OCI-LY7 (cell line): ENCODE data around the gene WNT11.

Experiments used
- EZH2phosphoT487 ChIP-seq: fragments of 200-600 bp; sonication (generic); IDR thresholded peaks from 2 replicates; pipeline ENCODE4 v1.6.1; 2018; ENCODE audit warnings: low read depth, borderline replicate concordance, mild to moderate bottlenecking, mixed run types, antibody characterized with exemption, low read length, moderate library complexity, mixed read lengths
- TF ChIP-seq, protein P1 (sequence below): fragments of 200-600 bp; sonication (generic); conservative IDR thresholded peaks from 2 replicates; pipeline ENCODE4 v1.5.1; 2014; ENCODE audit warnings: mild to moderate bottlenecking, antibody characterized with exemption, low read length, moderate library complexity, mixed read lengths

DNA sequence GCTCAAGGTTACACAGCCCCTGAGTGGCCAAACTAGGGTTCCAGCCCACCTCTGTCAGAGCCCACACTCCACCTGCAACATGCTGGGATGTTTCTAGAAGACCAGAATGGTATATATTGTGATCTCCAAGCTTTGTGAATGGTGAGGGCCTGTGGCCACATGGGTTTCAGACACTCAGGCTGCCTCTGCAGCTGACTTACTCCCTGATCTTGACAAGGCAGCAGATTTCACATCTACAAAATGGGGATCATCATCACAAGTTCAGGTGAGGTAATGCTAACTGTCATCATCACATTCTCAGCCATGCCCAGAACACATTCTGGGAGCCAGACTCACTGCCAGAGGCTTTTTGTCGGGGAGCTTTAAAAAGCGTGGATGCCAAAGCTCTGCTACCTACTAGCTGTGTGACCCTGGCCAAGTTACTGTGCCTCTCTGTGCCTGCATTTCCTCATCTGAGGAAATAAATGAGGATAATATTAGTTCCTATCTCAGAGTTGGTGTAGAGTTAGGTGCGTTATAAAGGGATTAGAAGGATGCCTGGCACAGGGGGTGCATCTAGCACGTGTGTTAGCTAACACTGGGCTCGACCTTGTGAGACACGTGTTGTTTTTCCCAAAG lies 24.9 kb upstream of the WNT11 start:
- TF ChIP-seq, protein P1, sequence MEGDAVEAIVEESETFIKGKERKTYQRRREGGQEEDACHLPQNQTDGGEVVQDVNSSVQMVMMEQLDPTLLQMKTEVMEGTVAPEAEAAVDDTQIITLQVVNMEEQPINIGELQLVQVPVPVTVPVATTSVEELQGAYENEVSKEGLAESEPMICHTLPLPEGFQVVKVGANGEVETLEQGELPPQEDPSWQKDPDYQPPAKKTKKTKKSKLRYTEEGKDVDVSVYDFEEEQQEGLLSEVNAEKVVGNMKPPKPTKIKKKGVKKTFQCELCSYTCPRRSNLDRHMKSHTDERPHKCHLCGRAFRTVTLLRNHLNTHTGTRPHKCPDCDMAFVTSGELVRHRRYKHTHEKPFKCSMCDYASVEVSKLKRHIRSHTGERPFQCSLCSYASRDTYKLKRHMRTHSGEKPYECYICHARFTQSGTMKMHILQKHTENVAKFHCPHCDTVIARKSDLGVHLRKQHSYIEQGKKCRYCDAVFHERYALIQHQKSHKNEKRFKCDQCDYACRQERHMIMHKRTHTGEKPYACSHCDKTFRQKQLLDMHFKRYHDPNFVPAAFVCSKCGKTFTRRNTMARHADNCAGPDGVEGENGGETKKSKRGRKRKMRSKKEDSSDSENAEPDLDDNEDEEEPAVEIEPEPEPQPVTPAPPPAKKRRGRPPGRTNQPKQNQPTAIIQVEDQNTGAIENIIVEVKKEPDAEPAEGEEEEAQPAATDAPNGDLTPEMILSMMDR, result no peak
- no peak for TF ChIP-seq EZH2phosphoT487
